GM19193 (cell line): Measurements from ENCODE around the gene PROC.

ENCODE experiments used
- POLR2A ChIP-seq: IDR thresholded peaks from 4 replicates; pipeline ENCODE4 v1.6.1; 2011; ENCODE audit not compliant: insufficient read depth, insufficient read length; ENCODE audit errors: extremely low read depth

Gene PROC

DNA sequence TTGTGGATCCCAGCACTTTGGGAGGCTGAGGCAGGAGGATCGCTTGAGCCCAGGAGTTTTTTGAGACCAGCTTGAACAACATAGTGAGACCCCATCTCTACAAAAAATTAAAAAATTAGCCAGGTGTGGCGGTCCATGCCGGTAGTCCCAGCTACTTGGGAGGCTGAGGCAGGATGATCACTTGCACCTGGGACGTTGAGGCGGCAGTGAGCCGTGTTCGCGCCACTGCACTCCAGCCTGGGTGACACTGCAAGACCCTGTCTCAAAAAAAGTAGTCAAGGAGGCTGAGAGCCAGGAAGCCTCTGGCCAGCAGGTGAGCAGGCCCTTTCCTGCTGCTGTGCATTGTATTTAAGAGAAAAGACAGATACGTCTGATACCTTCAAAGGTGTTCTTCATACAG lies 11.1 kb upstream of the PROC start:
- TF ChIP-seq POLR2A = no peak

DNA sequence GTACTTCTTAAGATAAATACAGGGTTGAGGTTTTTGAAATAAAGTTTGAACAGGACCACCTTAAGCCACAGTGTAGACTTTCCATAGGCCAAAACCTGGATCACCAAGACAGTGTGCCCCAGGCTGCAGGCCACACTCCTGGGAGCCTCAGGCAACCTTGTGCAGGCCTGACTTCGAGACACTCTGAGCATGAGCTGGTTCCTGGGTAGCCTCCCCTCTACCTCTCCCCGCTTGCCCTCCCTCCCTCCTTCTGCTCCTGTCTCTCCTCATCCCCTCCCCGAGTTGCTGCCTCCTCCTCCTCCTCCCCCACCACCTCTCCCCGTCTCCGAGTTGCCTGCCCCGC lies 10.6 kb upstream of the PROC start:
- TF ChIP-seq POLR2A = no peak

DNA sequence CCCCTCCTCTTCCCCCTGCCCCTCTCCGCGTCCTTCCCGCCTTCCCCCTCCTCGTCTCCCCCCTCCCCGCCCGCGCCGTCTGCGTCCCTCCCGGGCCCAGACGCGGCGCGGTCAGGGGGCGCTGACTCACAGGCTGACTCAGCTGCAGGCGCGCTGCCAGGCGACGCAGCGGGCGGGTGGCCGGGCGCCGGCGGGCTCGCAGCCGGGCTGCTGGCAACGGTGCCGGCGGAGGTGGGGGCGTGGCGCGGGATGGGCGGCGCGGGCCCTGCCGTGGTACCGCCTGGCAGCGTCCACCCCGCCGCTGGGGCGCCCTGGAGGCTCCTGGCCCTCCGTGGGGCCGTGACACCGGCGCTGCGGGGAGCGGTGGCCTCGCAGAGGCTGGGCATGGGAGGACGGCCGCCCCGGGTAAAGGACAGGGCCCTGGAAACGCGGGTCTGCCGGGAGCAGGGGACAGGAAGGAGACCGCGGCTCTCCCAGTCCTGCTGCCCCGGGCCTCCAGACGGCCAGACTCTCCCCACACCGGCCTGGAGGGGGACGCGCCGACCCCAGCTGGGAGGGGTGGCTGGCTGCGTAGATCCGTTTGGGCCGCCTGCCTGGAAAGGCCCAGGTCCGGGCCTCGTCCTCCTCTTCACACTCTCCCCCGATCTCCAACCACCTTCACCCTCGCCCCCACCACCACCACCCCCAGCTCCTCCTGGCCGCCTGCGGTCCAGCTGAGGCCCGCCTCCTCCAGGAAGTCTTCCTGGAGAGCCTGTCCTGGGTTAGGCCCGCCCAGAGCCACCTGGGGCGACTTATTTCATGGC lies 10.0 kb upstream of the PROC start:
- no peak for TF ChIP-seq POLR2A

GRCh38 chr2:127408807-127409099 lies 9.5 kb upstream of the PROC start:
- TF ChIP-seq POLR2A = no peak

DNA sequence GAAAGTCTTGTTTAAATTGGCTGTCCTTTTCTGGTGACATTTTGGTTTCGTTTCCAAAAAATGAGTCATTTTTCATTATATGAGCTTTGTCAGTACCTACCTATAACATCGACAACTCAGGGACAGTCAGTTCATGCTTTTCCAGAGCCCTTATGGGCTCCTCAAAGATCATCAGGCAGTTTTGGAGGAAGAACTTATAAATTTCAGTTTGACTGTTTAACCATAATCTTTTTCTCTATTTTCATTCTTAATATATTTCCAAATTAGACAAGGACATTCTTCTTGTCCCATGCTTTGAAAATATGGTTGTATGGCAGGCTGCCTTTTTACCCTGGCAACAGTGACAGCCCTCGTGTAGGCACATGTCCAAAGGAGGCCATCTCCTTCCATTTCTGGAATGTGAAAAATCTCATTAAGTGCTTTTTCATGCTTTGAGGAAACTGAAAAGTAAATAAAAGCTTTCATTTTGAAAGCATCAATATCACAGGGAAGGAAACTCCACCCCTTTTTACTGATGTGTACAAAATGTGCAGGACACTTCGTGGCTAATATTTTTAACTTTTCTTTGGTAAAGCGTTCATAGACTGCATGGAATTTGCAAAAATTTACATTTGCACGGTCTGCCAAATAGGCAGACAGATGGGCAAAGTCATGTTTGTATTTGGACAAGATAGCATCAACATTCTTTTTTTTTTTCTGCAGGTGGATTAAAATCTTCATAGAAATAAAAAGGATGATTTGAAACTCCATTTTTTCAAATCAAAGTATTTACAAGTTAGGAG lies 7.2 kb upstream of the PROC start:
- TF ChIP-seq POLR2A = no peak

DNA sequence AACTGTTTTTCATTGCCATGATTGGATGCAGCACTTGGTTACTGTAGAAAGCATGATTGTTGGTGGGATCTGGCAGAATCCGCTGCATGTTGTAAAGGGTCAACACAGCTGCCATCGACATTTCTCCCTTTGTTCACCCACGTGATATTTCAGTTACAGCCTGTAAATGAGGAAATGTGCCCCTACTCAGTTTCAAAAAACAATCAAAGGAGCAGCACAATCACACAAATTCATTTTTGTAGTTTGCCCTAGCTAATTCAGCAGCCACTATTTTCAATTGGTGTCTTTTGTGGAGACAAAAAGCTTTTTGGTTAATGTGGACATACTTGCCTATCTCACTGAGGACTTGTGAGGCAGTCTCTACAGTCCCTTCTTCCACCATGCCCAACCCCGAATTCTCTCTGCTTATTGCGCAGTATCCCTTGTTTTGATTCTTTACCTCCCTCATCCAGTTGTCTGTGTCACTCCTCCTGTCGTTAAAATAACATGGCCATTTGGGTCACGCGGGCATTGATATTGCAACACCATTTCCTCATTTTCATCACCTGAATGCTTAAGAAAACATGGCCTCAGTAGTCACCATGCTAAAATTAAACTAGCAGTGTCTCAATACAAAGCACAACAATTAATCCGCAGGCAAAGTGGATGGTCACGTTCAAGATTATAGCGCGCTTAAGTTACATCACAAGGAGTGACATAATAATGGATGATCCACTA lies 6.4 kb upstream of the PROC start:
- no peak for TF ChIP-seq POLR2A

DNA sequence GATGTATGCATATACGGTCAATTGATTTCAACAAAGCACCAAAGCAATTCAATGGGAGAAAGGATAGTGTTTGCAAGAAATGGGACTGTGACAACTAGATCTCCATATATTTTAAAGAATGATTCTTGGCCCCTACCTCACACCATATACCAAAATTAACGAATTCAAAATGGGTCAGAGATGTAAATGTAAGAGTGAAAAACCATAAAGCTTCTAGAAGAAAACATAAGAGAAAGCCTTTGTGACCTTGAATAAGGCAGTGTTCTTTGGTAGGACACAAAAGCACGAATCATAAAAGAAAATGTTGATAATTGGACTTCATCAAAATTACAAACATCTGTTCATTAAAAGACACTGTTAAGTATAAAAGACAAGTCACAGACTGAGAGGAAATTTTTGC lies 5.0 kb upstream of the PROC start:
- TF ChIP-seq POLR2A = no peak

GRCh38 chr2:127413782-127414637 lies 4.2 kb upstream of the PROC start:
- TF ChIP-seq POLR2A = no peak

- no peak for TF ChIP-seq POLR2A
These were observed 3.3 kb upstream of the PROC start for GRCh38 chr2:127414638-127415592.

DNA sequence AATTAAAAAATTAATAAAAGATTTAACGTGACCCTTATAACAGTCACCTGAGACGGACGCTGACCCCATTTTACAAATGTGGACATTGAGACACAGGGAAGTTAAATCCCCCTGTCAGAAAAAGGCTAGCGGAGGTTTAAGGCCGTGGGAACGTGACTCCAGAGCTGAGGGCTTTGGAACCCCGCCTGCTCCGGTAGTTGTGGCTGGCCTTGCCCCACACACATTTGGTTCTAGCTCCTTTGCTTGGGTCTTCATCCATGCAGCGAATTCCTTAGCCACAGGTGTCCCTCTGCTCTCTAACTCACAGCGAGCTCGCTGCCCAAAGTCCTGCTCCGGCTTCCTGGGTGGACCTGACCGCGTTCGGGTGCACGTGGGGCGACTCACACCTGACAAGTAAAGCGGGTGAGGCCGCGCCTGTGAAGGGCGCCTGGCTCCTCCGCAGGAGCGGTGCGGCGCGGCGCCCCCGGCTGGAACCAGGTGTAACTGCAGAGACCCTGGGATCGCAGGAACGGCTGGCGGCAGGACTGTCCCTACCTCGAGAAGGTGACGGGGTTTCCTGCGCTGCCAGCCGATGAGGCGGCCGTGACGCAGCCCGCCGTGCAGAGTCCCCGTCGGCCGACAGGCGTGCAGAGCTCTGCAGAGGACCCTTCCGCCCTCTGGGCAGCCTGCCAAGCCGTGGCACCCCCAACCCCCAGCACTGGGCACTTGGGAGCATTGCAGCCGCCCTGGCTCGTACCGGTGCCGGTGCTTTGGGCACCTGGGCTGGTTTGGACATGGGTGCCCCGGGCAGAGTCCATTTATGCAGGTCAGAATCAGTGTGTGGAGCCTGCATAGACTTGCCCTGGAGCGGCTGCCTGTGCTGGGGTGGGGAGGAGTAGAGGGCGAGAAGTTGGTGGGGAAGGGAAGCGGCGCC lies 2.4 kb upstream of the PROC start:
- no peak for TF ChIP-seq POLR2A

- no peak for TF ChIP-seq POLR2A
These were observed 1.7 kb upstream of the PROC start for GRCh38 chr2:127416506-127417001.

DNA sequence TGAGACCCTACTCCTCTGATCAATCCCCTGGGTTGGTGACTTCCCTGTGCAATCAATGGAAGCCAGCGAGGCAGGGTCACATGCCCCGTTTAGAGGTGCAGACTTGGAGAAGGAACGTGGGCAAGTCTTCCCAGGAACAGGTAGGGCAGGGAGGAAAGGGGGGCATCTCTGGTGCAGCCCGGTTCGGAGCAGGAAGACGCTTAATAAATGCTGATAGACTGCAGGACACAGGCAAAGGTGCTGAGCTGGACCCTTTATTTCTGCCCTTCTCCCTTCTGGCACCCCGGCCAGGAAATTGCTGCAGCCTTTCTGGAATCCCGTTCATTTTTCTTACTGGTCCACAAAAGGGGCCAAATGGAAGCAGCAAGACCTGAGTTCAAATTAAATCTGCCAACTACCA lies 821 bp upstream of the PROC start:
- no peak for TF ChIP-seq POLR2A

- TF ChIP-seq POLR2A = no peak
These were observed 844 bp downstream of the PROC start for GRCh38 chr2:127419112-127419430.
